Measurements from ENCODE around the gene PDIA2.

DNA sequence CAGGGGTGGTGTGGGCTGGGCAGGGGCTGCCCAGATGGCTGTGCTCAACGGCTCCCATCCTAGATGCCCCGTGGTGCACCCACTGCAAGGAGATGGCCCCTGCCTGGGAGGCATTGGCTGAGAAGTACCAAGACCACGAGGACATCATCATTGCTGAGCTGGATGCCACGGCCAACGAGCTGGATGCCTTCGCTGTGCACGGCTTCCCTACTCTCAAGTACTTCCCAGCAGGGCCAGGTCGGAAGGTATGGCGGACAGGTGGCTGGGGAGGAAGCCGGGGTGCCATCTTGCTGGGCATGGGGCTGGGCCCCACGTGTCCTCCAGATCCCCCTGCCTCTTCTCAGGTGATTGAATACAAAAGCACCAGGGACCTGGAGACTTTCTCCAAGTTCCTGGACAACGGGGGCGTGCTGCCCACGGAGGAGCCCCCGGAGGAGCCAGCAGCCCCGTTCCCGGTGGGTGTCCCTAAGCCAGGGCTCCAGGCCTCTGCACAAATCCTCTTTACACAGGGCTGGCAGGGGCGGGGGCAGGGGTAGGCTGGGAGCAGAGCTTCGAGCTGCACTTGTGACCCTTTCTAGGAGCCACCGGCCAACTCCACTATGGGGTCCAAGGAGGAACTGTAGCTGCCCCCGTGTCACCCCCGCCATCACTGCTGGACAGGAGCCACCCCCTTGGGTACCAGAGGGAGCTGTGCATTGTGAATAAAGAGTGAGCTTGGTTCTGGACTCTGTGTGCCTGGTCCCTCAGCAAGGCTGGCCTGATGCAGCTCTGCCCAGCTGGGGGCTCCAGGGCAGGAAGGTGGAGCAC lies 3.7 kb downstream of the PDIA2 start:
- TF ChIP-seq NFIC (IDR thresholded peaks at IDR 0.05): no peak
- TF ChIP-seq EP300 (IDR thresholded peaks at IDR 0.05; ENCODE audit: borderline replicate concordance): no peak
- TF ChIP-seq TAF1 (IDR thresholded peaks at IDR 0.05; ENCODE audit: low read depth): no peak
- TF ChIP-seq, protein P1, sequence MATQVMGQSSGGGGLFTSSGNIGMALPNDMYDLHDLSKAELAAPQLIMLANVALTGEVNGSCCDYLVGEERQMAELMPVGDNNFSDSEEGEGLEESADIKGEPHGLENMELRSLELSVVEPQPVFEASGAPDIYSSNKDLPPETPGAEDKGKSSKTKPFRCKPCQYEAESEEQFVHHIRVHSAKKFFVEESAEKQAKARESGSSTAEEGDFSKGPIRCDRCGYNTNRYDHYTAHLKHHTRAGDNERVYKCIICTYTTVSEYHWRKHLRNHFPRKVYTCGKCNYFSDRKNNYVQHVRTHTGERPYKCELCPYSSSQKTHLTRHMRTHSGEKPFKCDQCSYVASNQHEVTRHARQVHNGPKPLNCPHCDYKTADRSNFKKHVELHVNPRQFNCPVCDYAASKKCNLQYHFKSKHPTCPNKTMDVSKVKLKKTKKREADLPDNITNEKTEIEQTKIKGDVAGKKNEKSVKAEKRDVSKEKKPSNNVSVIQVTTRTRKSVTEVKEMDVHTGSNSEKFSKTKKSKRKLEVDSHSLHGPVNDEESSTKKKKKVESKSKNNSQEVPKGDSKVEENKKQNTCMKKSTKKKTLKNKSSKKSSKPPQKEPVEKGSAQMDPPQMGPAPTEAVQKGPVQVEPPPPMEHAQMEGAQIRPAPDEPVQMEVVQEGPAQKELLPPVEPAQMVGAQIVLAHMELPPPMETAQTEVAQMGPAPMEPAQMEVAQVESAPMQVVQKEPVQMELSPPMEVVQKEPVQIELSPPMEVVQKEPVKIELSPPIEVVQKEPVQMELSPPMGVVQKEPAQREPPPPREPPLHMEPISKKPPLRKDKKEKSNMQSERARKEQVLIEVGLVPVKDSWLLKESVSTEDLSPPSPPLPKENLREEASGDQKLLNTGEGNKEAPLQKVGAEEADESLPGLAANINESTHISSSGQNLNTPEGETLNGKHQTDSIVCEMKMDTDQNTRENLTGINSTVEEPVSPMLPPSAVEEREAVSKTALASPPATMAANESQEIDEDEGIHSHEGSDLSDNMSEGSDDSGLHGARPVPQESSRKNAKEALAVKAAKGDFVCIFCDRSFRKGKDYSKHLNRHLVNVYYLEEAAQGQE (IDR thresholded peaks at IDR 0.05; ENCODE audit: low read depth): no peak
- no peak for TF ChIP-seq EGR1 (IDR thresholded peaks at IDR 0.05)
- TF ChIP-seq, protein P2, sequence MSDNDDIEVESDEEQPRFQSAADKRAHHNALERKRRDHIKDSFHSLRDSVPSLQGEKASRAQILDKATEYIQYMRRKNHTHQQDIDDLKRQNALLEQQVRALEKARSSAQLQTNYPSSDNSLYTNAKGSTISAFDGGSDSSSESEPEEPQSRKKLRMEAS (IDR thresholded peaks at IDR 0.05): no peak
- TF ChIP-seq CEBPB (IDR thresholded peaks at IDR 0.05): no peak
